LNCAP (cell line): ENCODE results near the gene ILF3.

ENCODE experiments used
- CTCF ChIP-seq: fragments of 450-650 bp; IDR thresholded peaks from 2 replicates; pipeline ENCODE4 v1.5.1; 2017; ENCODE audit warnings: mild to moderate bottlenecking

ILF3 gene

GRCh38 chr19:10643968-10644259, 10.2 kb upstream of the ILF3 start:
- TF ChIP-seq CTCF, result no peak

DNA sequence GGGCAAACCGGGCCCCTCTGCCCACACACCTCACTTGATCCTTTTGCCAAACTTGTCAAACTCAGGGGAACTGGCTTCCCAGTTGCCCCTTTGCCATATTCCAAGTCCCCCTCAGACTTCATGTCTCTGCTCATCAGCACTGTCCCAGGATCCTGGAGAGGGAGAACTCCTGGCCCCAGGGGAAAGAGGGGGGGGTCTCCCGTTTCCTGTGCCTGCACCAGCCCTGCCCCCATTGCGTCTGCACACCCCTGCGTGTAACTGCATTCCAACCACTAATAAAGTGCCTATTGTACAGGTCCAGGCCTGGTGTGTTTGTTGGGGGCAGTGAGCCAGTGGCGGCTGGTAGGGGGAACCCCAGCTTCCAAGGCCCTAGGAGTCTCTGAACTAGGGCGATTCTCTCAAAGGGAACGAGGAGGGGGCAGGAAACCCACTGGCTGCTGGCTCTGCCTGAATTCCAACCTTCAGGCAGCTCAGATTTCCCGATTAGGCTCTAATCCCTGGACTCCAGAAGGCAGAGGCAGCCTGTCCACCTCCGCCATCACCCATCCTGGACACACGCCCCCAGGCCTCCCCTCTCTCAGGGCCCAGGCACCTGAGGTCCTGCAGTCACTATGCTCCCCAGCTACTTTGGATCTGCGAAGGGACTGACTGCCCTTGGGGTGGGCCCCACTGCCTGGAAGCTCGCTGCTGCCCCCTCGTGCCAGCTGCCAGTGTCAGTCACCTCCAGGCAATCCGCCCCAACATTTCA, 9.7 kb upstream of the ILF3 start:
- TF ChIP-seq CTCF, result peak; percentile 92

DNA sequence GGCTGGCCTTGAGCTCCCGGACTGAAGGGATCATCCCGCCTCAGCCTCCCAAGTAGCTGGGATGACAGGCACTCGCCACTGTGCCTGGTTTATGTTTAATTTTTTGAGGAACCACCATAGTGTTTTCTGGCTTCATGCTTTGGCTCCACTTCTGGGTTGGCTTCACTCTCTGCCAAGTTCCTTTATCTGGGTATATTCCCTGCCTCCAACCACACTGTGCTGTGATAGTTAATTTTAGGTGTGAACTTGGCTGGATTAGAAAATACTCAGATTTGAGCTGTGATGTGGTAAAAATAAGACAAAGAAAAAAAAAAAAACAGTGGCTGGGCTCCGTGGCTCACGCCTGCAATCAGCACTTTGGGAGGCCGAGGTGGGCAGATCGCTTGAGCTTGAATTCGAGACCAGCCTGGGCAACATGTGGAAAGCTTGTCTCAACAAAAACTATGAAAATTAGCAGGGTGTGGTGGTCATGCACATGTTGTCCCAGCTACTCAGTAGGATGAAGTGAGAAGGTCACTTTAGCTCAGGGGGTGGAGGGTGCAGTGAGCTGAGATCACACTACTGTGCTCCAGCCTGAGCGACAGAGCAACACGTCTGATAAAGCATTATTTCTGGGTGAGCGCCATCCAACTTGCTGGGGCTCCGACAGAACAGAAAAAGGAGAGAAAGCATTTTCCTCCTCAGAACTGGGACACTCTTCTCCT, 7.5 kb upstream of the ILF3 start:
- no peak for TF ChIP-seq CTCF

- no peak for TF ChIP-seq CTCF
Observed at GRCh38 chr19:10648360-10648759, 5.8 kb upstream of the ILF3 start.

DNA sequence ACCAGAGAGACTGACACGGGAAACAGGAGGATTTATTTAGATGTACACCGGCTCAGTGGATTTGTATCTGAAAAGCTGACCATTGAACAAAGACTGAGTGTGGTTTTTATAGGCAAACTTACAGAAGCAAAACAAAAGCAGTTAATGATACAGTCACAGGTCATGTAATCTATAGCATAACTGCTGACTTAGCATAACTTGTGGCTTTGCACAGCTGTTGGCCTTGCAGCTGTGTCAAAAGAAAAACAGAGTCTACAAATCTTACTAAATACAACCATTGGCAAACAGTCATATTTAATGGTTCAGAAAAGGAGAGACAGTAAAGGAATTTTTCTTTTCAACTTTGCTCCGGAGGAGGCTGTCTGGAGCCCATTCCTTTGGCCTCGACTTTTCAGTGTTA, 2.3 kb upstream of the ILF3 start:
- TF ChIP-seq CTCF, result no peak

DNA sequence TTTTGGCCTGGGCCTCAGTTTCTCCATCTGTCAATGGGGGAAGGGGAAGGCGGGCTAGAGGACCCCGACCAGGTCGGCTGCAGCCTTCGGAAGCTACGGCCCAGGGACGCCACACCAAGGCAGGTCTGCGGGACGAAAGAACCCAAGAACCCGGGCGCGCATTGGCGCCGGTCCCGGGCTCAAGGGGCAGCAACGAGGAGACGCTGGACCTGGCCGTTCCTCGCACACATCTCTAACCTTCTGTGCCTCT, 739 bp upstream of the ILF3 start:
- no peak for TF ChIP-seq CTCF

DNA sequence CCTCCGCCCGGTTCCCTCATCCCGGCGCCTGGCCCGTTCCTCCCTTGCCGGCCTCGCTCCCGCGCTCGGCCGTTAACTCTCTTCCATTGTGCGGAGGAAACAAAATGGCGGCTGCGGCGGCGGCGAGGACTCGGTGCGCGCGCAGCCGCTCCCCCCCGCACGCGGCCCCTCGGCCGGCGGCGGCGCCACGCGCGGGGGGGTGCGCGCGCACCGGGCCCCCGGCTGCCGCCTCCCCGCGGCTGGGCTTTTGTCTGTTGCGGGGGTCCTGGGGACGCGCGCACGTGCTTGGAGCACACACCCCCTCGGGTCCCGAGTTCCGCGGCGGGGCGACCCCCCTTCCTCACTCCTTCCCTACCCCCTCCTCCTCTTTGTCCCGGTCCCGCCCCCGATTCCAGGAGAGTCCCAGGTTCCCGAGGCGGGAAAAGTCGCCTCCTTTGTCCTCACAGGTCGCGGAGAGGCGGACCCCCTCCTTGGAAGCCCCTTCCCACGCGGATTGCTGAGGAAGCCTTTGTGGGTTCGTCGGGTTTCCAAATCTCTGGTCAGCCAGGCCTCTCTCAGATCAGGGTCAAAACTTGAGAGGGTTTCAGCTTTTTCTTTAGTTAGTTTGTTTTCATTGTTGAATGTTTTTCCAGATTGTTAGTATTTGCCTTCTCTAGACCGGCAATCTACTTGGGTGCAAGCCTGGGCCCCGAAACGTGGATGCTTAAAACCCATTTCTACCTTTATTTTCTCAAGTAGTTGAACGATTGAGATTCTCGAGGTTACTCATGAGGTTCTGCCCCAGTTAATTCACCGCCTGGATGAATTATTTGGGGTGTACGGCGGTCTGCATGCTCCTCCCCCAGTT, 687 bp downstream of the ILF3 start:
- TF ChIP-seq CTCF, result no peak
